Femur (tissue), 1 donor: ENCODE data around the gene GNAT2.
"Not testable (repeated sequence)": the region's sequence is repeated elsewhere in the genome, so short reads cannot be mapped to it uniquely, and the experiment has no call there.

Source experiments
- DNase-seq: peaks from one replicate; pipeline ENCODE4 v3.0.0-alpha.2; 2017

GNAT2 gene

GRCh38 chr1:109619576-109620400 lies at the start of gene GNAT2, which contains the start of gene AMPD2:
GNAT2 (minus strand) TSS chr1:109619616; CDS start chr1:109612870, 6,746 bp downstream.
AMPD2 (plus strand) TSS chr1:109619837; CDS start chr1:109621176, 1,339 bp downstream.
- peak; percentile 90 for DNase-seq

GRCh38 chr1:109668123-109668775 lies 48.8 kb upstream of the GNAT2 start:
- DNase-seq: no peak

GRCh38 chr1:109667452-109668122 lies 48.2 kb upstream of the GNAT2 start, which contains the start of gene GSTM2:
GSTM2 (plus strand) TSS chr1:109668057; CDS start chr1:109668116, 59 bp downstream.
- peak; percentile 97 for DNase-seq

- no peak for DNase-seq
These were observed 45.3 kb upstream of the GNAT2 start for GRCh38 chr1:109664671-109665070.

- DNase-seq: no peak
These were observed 42.0 kb upstream of the GNAT2 start for GRCh38 chr1:109661391-109661790.

- not testable (repeated sequence) for DNase-seq
These were observed 41.2 kb upstream of the GNAT2 start for GRCh38 chr1:109660691-109661026.

GRCh38 chr1:109659997-109660690 lies 40.7 kb upstream of the GNAT2 start:
- DNase-seq: no peak

GRCh38 chr1:109659145-109659544 lies 39.7 kb upstream of the GNAT2 start:
- DNase-seq: no peak

- DNase-seq: no peak
These were observed 39.2 kb upstream of the GNAT2 start for GRCh38 chr1:109658533-109659042.

- DNase-seq: no peak
These were observed 38.6 kb upstream of the GNAT2 start for GRCh38 chr1:109657970-109658369.

GRCh38 chr1:109657395-109657794 lies 38.0 kb upstream of the GNAT2 start:
- no peak for DNase-seq

- DNase-seq: peak; percentile 90
These were observed 36.5 kb upstream of the GNAT2 start, which contains the start of gene GSTM4 for GRCh38 chr1:109655615-109656519. GSTM4 (plus strand) TSS chr1:109656099; CDS start chr1:109656390, 291 bp downstream.

GRCh38 chr1:109654519-109654918 lies 35.1 kb upstream of the GNAT2 start:
- no peak for DNase-seq

GRCh38 chr1:109653306-109653705 lies 33.9 kb upstream of the GNAT2 start:
- no peak for DNase-seq

GRCh38 chr1:109652402-109652801 lies 33.0 kb upstream of the GNAT2 start:
- DNase-seq: no peak

- no peak for DNase-seq
These were observed 31.2 kb upstream of the GNAT2 start for GRCh38 chr1:109650609-109651008.

- no peak for DNase-seq
These were observed 30.1 kb upstream of the GNAT2 start for GRCh38 chr1:109649491-109649914.

GRCh38 chr1:109644670-109645069 lies 25.3 kb upstream of the GNAT2 start:
- no peak for DNase-seq

- DNase-seq: peak; percentile 84
These were observed 24.2 kb upstream of the GNAT2 start for GRCh38 chr1:109643385-109644230.

GRCh38 chr1:109642626-109643025 lies 23.2 kb upstream of the GNAT2 start:
- no peak for DNase-seq
